PC-9 (cell line): ENCODE measurements around the gene ZRANB1. TPM values are rescaled to one million over a fixed set of nuclear protein-coding genes. Genes with fewer than 3 reads are reported as not detected.

ENCODE experiments used
- BruUV-seq: library from RNA; stranded (reverse); fragments of 400-500 nt; replicated peaks from 2 replicates; lab custom pipeline; 2021; lab: Mats Ljungman, UMichigan
- CTCF ChIA-PET: fragments of 300-600 bp; sonication (Branson Sonifier 250); formaldehyde crosslinking; loops from one replicate; lab custom pipeline; 2022; ENCODE audit warnings: antibody characterized with exemption; lab: Charles Lee
- POLR2A ChIA-PET: fragments of 300-600 bp; sonication (Branson Sonifier 250); formaldehyde crosslinking; loops from one replicate; lab custom pipeline; 2022; ENCODE audit warnings: antibody characterized with exemption; ENCODE audit not compliant: unreplicated experiment; lab: Charles Lee
- DNase-seq, 2 experiments: peaks; one replicate each; pipeline versions ENCODE4 v3.0.0 to v3.0.0-alpha.2; 2015 to 2022; ENCODE audit warnings: mixed read lengths in 1 of 2
- H2AFZ ChIP-seq: fragments of 200-600 bp; sonication (generic); 2 replicates; pipeline ENCODE4 v1.8.1; 2017; ENCODE audit warnings: antibody characterized with exemption
- H3F3A ChIP-seq: fragments of 200-600 bp; sonication (generic); 2 replicates; pipeline ENCODE4 v1.8.1; 2017; ENCODE audit warnings: antibody characterized with exemption, mild to moderate bottlenecking, low read depth; ENCODE audit not compliant: insufficient read depth
- H3K27ac ChIP-seq: fragments of 200-600 bp; sonication (generic); 2 replicates; pipeline ENCODE4 v1.6.1; 2016; ENCODE audit warnings: mixed run types
- H3K27me3 ChIP-seq: fragments of 200-600 bp; sonication (generic); 2 replicates; pipeline ENCODE4 v1.6.1; 2016; ENCODE audit warnings: low read depth, mixed run types; ENCODE audit not compliant: insufficient read depth
- H3K36me3 ChIP-seq: fragments of 200-600 bp; sonication (generic); 2 replicates; pipeline ENCODE4 v1.6.1; 2016; ENCODE audit warnings: low read depth, mixed run types
- H3K4me1 ChIP-seq: fragments of 200-600 bp; sonication (generic); replicated peaks from 2 replicates; pipeline ENCODE4 v1.6.1; 2016; ENCODE audit warnings: mixed run types; ENCODE audit not compliant: insufficient read depth
- H3K4me2 ChIP-seq: fragments of 200-600 bp; sonication (generic); 2 replicates; pipeline ENCODE4 v1.6.1; 2017; ENCODE audit warnings: mixed run types
- H3K4me3 ChIP-seq: fragments of 200-600 bp; sonication (generic); 2 replicates; pipeline ENCODE4 v1.6.1; 2016; ENCODE audit warnings: mixed run types
- H3K79me2 ChIP-seq: fragments of 200-600 bp; sonication (generic); 2 replicates; pipeline ENCODE4 v1.6.1; 2017; ENCODE audit warnings: low read depth, mixed run types
- H3K9me2 ChIP-seq: fragments of 200-600 bp; sonication (generic); 2 replicates; pipeline ENCODE4 v1.8.1; 2017; ENCODE audit warnings: mild to moderate bottlenecking; ENCODE audit not compliant: insufficient read depth
- H3K9me3 ChIP-seq: fragments of 200-600 bp; sonication (generic); 2 replicates; pipeline ENCODE4 v1.8.1; 2016; ENCODE audit warnings: low read depth; ENCODE audit not compliant: insufficient read depth
- H4K20me1 ChIP-seq: fragments of 200-600 bp; sonication (generic); 2 replicates; pipeline ENCODE4 v1.8.1; 2017; ENCODE audit not compliant: insufficient read depth
- CTCF ChIP-seq: fragments of 200-600 bp; sonication (generic); conservative IDR thresholded peaks from 2 replicates; pipeline ENCODE4 v1.6.1; 2017; ENCODE audit warnings: mixed run types, antibody characterized with exemption, mild to moderate bottlenecking, moderate library complexity
- EZH2 ChIP-seq: fragments of 200-600 bp; sonication (generic); IDR thresholded peaks from 2 replicates; pipeline ENCODE4 v1.8.0; 2017; ENCODE audit warnings: antibody characterized with exemption, low read depth
- intact Hi-C: fragments of 100-400 bp; cut with micrococcal nuclease; formaldehyde crosslinking; loops from one replicate; pipeline ENCODE4 v1.10.0; 2022; ENCODE audit not compliant: unreplicated experiment
- total RNA-seq: library from RNA; stranded (reverse); gene quantifications from 2 replicates; pipeline ENCODE4 v1.2.3, GENCODE V29; 2021

Gene ZRANB1
- total RNA-seq, 1 experiment from 2014 or later, result 10.9 TPM

GRCh38 chr10:125030567-125031197 is 88.8 kb downstream of the ZRANB1 start:
- no peak overlapping the region for H3K27ac ChIP-seq
- TF ChIP-seq CTCF (no peak), EZH2 (no peak)
- H3K4me3 ChIP-seq, result no peak overlapping the region
- ChIA-PET POLR2A (no interaction called here), CTCF (no interaction called here)
- no TSS peak for BruUV-seq
- no peaks in the 10 kb centered on the region for H3K9me3 ChIP-seq
- 0 out of 2 replicates have a peak, but pooled peaks cover 4% of the 10 kb centered on the region for H3K36me3 ChIP-seq
- H3K4me2 ChIP-seq, result no peak overlapping the region
- peaks cover 60% of the 10 kb centered on the region for H3K79me2 ChIP-seq
- no peaks in the 10 kb centered on the region for H3K27me3 ChIP-seq
- no peaks in the 10 kb centered on the region for H3F3A ChIP-seq
- no peak overlapping the region for H2AFZ ChIP-seq
- H3K9me2 ChIP-seq, result no peaks in the 10 kb centered on the region
- no peak for DNase-seq
- intact Hi-C loops, result no loop called here
- H4K20me1 ChIP-seq, result no peaks in the 10 kb centered on the region; the same call in 1 of the 2 replicates
- peaks cover 9% of the 10 kb centered on the region; the same call in 1 of the 2 replicates for H3K4me1 ChIP-seq

GRCh38 chr10:125032474-125033020 is 90.6 kb downstream of the ZRANB1 start:
- 0 out of 2 replicates have a peak, but pooled peaks cover 4% of the 10 kb centered on the region for H3K36me3 ChIP-seq
- H3K4me3 ChIP-seq, result no peak overlapping the region
- no peaks in the 10 kb centered on the region for H3K9me3 ChIP-seq
- no peak overlapping the region for H3K27ac ChIP-seq
- H3F3A ChIP-seq, result peaks cover 2% of the 10 kb centered on the region; the same call in 1 of the 2 replicates
- no peaks in the 10 kb centered on the region for H3K9me2 ChIP-seq
- peaks cover 69% of the 10 kb centered on the region for H3K79me2 ChIP-seq
- TF ChIP-seq EZH2 (no peak), CTCF (no peak)
- H3K4me2 ChIP-seq, result no peak overlapping the region
- POLR2A ChIA-PET, result no interaction called here
- H4K20me1 ChIP-seq, result no peaks in the 10 kb centered on the region; the same call in 1 of the 2 replicates
- H3K4me1 ChIP-seq, result peaks cover 22% of the 10 kb centered on the region
- H3K27me3 ChIP-seq, result no peaks in the 10 kb centered on the region
- CTCF ChIA-PET, result no interaction called here
- BruUV-seq, result no TSS peak
- no peak overlapping the region for H2AFZ ChIP-seq
- DNase-seq, result no peak
- intact Hi-C loops, result no loop called here

GRCh38 chr10:125033146-125033924 is 91.4 kb downstream of the ZRANB1 start:
- Histone ChIP-seq H3K27ac (no peak overlapping the region), H3K27me3 (no peaks in the 10 kb centered on the region), H3K4me2 (no peak overlapping the region), H4K20me1 (no peaks in the 10 kb centered on the region; the same call in 1 of the 2 replicates), H3K9me2 (no peaks in the 10 kb centered on the region), H3K4me1 (peaks cover 28% of the 10 kb centered on the region), H3F3A (peaks cover 5% of the 10 kb centered on the region; the same call in 1 of the 2 replicates), H3K36me3 (0 out of 2 replicates have a peak, but pooled peaks cover 4% of the 10 kb centered on the region), H2AFZ (no peak overlapping the region), H3K4me3 (no peak overlapping the region), H3K79me2 (peaks cover 75% of the 10 kb centered on the region), H3K9me3 (no peaks in the 10 kb centered on the region)
- intact Hi-C loops, result no loop called here
- ChIA-PET POLR2A (no interaction called here), CTCF (no interaction called here)
- no peak for DNase-seq
- TF ChIP-seq EZH2, result no peak
- no TSS peak for BruUV-seq
